Measurements from ENCODE around the gene PCDH7.

Gene PCDH7

GRCh38 chr4:30726090-30726675 lies 6.0 kb downstream of the PCDH7 start:
- DNase-seq, result no peak

DNA sequence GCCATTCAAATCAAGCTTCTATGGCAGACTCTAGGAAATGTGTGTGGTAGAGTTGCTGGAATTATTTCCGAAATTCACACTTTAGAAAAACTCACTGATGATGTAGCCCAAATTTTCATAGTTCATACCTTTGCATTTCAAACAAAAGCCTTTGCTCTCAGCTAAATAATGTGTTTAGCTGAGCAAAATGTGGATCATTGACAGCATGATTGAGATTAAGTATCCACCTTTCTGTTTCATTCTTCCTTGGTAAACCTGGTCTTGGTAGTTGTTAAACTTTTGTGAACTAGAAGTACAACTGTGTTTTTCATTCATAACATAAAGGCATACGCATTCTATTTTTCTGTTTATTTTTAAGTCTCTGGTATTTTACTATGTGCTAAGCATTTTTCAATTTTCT lies 7.2 kb downstream of the PCDH7 start:
- no peak for DNase-seq

GRCh38 chr4:30728311-30728710 lies 8.1 kb downstream of the PCDH7 start:
- DNase-seq, result no peak

DNA sequence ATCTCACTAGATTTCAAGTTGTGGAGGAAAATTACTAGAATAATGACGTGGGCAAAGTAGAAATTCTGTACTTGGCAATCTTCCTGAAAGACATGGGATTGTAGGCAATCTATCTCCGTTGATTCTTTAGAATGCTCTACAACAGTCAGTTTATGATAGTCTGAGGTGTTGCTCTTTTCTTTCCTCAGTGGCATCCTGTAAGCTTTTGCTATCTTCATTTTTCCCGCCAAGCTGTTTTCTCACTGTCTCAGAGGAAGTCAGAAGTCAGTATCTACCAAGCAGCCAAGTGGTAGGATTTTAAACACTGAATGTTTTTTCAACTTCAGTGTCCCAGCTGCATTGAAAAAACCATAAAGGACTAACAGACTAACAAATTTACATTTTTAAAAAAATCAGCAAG lies 23.7 kb downstream of the PCDH7 start:
- no peak for DNase-seq

- no peak for DNase-seq
Measured at GRCh38 chr4:30744386-30744785, 24.2 kb downstream of the PCDH7 start.

GRCh38 chr4:30744957-30745640 lies 24.9 kb downstream of the PCDH7 start:
- DNase-seq, result no peak

- DNase-seq, result no peak
Measured at GRCh38 chr4:30746735-30747134, 26.6 kb downstream of the PCDH7 start.

DNA sequence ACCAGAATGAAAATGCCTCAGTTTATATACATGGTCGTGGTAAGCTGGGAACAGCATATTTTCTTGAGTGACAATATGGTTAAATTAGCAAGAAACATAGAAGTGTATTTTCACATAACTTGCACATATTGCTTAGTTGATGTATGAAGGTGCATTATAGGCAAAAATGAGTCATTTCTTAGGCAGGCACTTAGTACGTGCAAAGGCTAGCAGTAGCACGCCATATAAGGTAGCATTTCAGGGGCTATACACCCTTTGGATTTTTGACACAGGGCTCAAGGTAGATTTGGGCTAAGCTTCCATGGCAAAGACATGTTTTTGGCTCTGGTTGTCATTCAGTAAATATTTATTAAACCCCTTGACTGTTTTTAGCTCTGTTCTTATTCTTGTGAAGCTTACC lies 33.1 kb downstream of the PCDH7 start:
- DNase-seq, result no peak

DNA sequence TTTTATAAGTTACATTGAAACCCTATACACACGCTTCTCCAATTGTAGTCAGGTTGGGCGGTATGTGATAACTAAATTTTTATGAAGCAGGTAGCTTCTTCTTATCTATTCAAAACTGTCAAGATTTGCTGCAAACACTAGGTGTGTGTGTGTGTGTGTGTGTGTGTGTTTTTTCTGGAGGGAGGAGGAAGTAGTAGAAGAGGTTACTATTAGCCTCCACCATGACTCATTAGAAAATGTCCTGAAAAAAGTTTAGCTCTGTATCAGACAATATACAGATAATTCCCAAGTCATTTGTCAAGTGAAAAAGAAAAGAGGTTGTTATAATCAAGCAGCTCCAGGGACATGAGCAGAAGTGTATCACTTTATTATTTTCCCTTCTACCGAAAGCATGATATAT lies 33.9 kb downstream of the PCDH7 start:
- no peak for DNase-seq

GRCh38 chr4:30755346-30755745 lies 35.2 kb downstream of the PCDH7 start:
- DNase-seq, result no peak

- no peak for DNase-seq
Measured at GRCh38 chr4:30756553-30756952, 36.4 kb downstream of the PCDH7 start.

DNA sequence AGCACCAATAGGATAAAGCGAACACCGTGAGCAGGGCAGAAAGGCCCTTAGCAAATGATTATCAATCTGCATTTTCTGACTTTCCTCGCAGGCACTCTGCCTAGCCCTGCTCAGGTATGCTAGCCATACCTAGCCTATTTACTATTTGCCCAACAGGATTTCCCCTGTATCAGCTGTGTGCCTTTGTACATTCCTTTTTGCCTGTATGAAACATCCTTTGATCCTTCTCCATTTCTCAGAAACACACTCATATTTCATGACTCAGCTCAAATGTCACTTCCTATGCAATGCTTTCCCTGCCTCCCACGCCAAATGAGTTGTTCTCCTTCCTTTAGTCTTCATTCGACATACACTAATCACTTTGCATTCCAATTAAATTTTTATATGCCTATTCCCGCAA lies 37.2 kb downstream of the PCDH7 start:
- no peak for DNase-seq

GRCh38 chr4:30760551-30760950 lies 40.4 kb downstream of the PCDH7 start:
- no peak for DNase-seq

- no peak for DNase-seq
Measured at GRCh38 chr4:30763321-30763727, 43.2 kb downstream of the PCDH7 start.

DNA sequence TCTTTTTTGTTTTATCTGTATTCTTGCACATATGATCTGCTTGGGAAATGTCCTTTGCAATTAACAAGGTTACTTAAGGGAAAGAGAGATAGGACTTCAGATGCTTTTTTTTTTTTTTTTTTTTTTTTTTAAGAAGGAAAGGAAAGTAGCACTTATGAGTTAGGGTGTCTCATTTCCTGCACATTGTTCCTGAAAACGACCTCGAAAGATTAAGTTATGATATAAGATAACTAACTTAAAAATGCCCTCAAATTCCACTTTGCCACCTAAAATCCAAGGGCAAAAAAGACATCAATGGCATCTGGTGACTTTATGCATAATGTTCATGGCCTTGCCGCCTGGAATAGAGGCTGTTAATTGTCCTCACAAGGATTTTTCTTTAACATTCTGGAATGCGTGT lies 44.9 kb downstream of the PCDH7 start:
- DNase-seq, result no peak

DNA sequence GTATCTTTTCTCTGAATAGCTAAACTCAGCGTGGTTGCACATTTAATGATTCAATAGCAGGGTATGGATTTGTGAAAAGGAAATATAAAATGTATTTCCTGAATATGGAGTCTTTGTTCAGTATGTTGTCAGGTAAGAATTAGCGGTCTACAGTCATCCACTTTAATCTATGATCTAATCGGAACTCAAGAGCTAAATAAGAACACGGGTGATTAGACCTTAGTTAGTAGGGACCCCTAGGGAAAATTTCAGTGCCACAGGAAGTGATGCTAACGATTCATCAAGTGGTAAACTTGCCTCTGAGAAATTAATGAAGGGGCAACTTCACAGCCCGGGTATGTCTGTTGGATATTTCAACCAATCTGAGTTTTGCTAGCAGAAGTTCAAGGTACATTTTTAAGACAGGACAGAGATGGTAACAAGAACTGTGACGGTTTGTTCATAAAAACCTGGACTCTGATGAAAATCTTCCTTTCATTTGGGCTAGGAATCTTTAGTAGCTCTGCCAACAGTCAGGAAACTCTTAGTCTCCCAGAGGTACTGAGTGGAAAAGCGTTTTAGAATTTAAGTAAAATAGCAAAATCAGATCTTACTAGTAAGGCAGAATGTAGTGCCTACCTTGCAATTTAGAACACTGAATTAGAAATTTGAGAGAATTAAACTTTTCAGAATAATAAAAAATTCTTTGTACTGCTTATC lies 47.1 kb downstream of the PCDH7 start:
- no peak for DNase-seq

GRCh38 chr4:30768277-30768676 lies 48.1 kb downstream of the PCDH7 start:
- DNase-seq, result no peak

- no peak for DNase-seq
Measured at GRCh38 chr4:30769093-30769492, 48.9 kb downstream of the PCDH7 start.

- DNase-seq, result no peak
Measured at GRCh38 chr4:30770049-30770549, 49.9 kb downstream of the PCDH7 start.

- DNase-seq, result no peak
Measured at GRCh38 chr4:30770812-30771211, 50.6 kb downstream of the PCDH7 start.

- DNase-seq, result no peak
Measured at GRCh38 chr4:30776451-30776850, 56.3 kb downstream of the PCDH7 start.

DNA sequence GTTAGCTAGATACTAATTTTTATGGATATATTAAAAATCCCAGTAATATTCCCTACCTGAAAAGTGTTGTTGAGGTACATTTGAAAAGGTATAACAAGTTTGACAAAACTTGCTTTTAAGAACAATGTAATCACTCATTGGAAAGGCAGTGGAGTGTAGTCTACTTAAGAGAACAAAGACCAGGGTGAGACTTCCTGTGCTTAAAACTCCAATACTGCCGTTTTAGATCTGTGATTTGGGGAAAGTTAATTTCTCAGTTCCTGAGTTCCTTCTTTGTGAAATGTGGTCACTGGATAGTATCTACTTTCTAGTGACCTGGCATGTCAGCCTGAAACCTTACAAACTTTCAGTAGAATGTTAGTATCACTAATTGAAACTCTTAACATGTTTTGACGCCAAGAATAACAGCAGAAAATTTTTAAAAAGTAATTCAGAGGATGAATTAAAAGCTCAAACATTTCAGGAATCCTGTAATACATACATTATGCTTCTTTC lies 56.8 kb downstream of the PCDH7 start:
- no peak for DNase-seq
